SU-DHL-6 (cell line): ENCODE measurements around the gene MLANA.

Source experiments
- H2AFZ ChIP-seq: fragments of 200-600 bp; sonication (generic); 2 replicates; pipeline ENCODE4 v1.6.1; 2014; ENCODE audit warnings: low read depth, mild to moderate bottlenecking, moderate library complexity, mixed read lengths, antibody characterized with exemption, low read length; ENCODE audit not compliant: severe bottlenecking
- H3F3A ChIP-seq: fragments of 200-600 bp; shearing (Covaris generic); 2 replicates; pipeline ENCODE4 v1.6.0; 2016; ENCODE audit warnings: antibody characterized with exemption, mild to moderate bottlenecking; ENCODE audit not compliant: insufficient read depth
- H3K27ac ChIP-seq: fragments of 200-600 bp; sonication (generic); 2 replicates; pipeline ENCODE4 v1.5.1; 2016; ENCODE audit warnings: low read depth, mild to moderate bottlenecking, low read length, moderate library complexity, mixed read lengths
- H3K27me3 ChIP-seq: fragments of 200-600 bp; sonication (generic), shearing (Covaris generic); 2 replicates; pipeline ENCODE4 v1.6.0; 2014; ENCODE audit warnings: mild to moderate bottlenecking, low read length
- H3K36me3 ChIP-seq: fragments of 200-600 bp; sonication (generic); 2 replicates; pipeline ENCODE4 v1.6.1; 2014; ENCODE audit warnings: mild to moderate bottlenecking, low read length, mixed read lengths
- H3K4me2 ChIP-seq: fragments of 300-600, 200-600 bp; shearing (Covaris generic), sonication (generic); 2 replicates; pipeline ENCODE4 v1.6.0; 2014; ENCODE audit warnings: low read length, low read depth, mild to moderate bottlenecking; ENCODE audit not compliant: poor library complexity, severe bottlenecking
- H3K4me3 ChIP-seq: fragments of 200-600 bp; sonication (generic); 2 replicates; pipeline ENCODE4 v1.5.1; 2014; ENCODE audit warnings: antibody characterized with exemption, low read length, mild to moderate bottlenecking, mixed read lengths; ENCODE audit not compliant: insufficient read depth, poor library complexity, severe bottlenecking
- H3K79me2 ChIP-seq: fragments of 200-600 bp; sonication (generic); 2 replicates; pipeline ENCODE4 v1.6.1; 2014; ENCODE audit warnings: mild to moderate bottlenecking, low read length, moderate library complexity; ENCODE audit not compliant: insufficient read depth
- H3K9ac ChIP-seq: fragments of 200-600 bp; sonication (generic); 2 replicates; pipeline ENCODE4 v1.7.0; 2014; ENCODE audit warnings: mild to moderate bottlenecking, low read length
- H3K9me2 ChIP-seq: fragments of 200-600 bp; sonication (generic); replicated peaks from 2 replicates; pipeline ENCODE4 v1.6.1; 2014; ENCODE audit warnings: low read length; ENCODE audit not compliant: insufficient read depth
- H3K9me3 ChIP-seq: fragments of 200-600 bp; sonication (generic); 2 replicates; pipeline ENCODE4 v1.6.1; 2014; ENCODE audit warnings: low read length, mixed read lengths; ENCODE audit not compliant: insufficient read depth
- H4K20me1 ChIP-seq: fragments of 200-600 bp; sonication (generic); 2 replicates; pipeline ENCODE4 v1.6.1; 2014; ENCODE audit warnings: low read depth, mild to moderate bottlenecking, antibody characterized with exemption, low read length, moderate library complexity, mixed read lengths
- EZH2phosphoT487 ChIP-seq: fragments of 200-600 bp; sonication (generic), shearing (Covaris generic); conservative IDR thresholded peaks from 2 replicates; pipeline ENCODE4 v1.6.1; 2018; ENCODE audit warnings: mild to moderate bottlenecking, antibody characterized with exemption, low read length, moderate library complexity, mixed read lengths
- TF ChIP-seq, protein P1 (sequence below): fragments of 200-600 bp; sonication (generic); IDR thresholded peaks from one replicate; pipeline ENCODE4 v1.5.1; 2017; ENCODE audit warnings: antibody characterized with exemption, mild to moderate bottlenecking, low read length, moderate library complexity; ENCODE audit not compliant: insufficient read depth, poor library complexity, severe bottlenecking

MLANA gene

DNA sequence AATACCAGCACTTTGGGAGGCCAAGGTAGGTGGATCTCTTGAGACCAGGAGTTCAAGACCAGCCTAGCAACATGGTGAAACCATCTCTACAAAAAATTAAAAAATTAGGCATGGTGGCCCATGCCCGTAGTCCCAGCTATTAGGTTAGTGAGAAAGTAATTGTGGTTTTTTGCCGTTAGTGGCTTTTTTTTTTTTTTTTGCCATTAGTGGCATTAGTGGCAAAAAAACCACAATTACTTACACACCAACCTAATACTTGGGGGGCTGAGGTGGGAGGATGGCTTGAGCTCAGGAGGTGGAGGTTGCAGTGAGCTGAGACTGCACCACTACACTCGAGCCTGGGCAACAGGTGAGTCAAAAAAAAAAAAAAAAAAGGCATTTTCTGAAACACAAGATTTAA, 27.8 kb downstream of the MLANA start:
- Histone ChIP-seq H3K79me2 (no peaks in the 10 kb centered on the region), H3K4me2 (no peak overlapping the region), H3K27ac (no peak overlapping the region), H2AFZ (no peak overlapping the region), H3K36me3 (0 out of 2 replicates have a peak, but pooled peaks cover 9% of the 10 kb centered on the region), H3K27me3 (no peaks in the 10 kb centered on the region), H3K4me3 (no peak overlapping the region), H3K9me3 (no peaks in the 10 kb centered on the region), H4K20me1 (no peaks in the 10 kb centered on the region), H3K9me2 (no peaks in the 10 kb centered on the region), H3F3A (no peaks in the 10 kb centered on the region), H3K9ac (no peak overlapping the region)
- no peak for TF ChIP-seq EZH2phosphoT487
- TF ChIP-seq, protein P1, sequence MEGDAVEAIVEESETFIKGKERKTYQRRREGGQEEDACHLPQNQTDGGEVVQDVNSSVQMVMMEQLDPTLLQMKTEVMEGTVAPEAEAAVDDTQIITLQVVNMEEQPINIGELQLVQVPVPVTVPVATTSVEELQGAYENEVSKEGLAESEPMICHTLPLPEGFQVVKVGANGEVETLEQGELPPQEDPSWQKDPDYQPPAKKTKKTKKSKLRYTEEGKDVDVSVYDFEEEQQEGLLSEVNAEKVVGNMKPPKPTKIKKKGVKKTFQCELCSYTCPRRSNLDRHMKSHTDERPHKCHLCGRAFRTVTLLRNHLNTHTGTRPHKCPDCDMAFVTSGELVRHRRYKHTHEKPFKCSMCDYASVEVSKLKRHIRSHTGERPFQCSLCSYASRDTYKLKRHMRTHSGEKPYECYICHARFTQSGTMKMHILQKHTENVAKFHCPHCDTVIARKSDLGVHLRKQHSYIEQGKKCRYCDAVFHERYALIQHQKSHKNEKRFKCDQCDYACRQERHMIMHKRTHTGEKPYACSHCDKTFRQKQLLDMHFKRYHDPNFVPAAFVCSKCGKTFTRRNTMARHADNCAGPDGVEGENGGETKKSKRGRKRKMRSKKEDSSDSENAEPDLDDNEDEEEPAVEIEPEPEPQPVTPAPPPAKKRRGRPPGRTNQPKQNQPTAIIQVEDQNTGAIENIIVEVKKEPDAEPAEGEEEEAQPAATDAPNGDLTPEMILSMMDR = no peak

DNA sequence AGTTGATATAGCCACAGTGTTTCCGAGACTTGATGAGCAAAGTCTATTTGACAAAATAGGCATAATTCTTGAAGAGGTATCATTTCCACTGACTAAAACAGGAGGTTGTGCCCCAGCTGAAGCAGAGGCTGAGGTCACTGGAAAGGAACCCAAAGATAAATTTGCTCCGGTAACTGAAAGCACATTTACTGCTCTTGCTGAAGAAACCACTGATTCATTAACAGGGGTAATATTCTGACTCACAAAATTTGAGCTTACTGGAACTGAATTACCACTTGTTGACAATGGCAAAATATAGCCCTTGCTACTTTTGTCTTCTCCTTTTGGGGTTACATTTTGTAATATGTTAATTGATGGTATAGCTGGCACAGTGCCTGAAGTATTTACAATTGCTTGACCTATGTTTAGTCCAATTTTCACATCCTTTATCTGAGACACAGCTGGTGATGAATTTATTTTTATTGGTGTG, 30.2 kb downstream of the MLANA start:
- H3K27me3 ChIP-seq = no peaks in the 10 kb centered on the region
- H3K36me3 ChIP-seq = peaks cover 9% of the 10 kb centered on the region; the same call in 1 of the 2 replicates
- H3K27ac ChIP-seq = no peak overlapping the region
- no peaks in the 10 kb centered on the region for H3F3A ChIP-seq
- no peaks in the 10 kb centered on the region for H3K9me2 ChIP-seq
- H3K79me2 ChIP-seq = no peaks in the 10 kb centered on the region
- no peak overlapping the region for H3K9ac ChIP-seq
- no peaks in the 10 kb centered on the region for H4K20me1 ChIP-seq
- H3K9me3 ChIP-seq = no peaks in the 10 kb centered on the region
- no peak overlapping the region for H2AFZ ChIP-seq
- no peak overlapping the region for H3K4me3 ChIP-seq
- no peak overlapping the region for H3K4me2 ChIP-seq
- TF ChIP-seq EZH2phosphoT487 = no peak
- TF ChIP-seq, protein P1 = no peak

DNA sequence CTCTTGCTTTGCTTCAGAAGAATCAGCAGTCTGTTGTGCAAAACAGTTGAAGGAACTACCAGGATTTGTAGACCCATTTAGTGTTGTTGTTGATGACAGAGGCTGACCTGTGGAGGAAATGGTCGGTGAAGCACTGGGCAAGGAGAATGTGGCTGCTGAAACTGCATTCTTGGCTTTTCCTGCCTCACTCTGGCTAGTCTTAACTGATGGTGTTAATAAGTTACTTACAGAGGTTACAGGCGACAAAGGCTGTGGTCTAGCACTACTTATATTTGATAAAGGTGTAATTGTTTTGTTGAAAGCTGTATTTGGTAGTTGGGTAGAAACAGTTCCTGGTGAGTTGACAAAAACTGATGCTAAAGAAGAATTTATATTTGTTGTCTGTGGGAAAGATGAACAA, 31.5 kb downstream of the MLANA start:
- H3K9ac ChIP-seq = no peak overlapping the region
- H3K79me2 ChIP-seq = no peaks in the 10 kb centered on the region
- H4K20me1 ChIP-seq = no peaks in the 10 kb centered on the region
- no peaks in the 10 kb centered on the region for H3K9me3 ChIP-seq
- peaks cover 9% of the 10 kb centered on the region; the same call in 1 of the 2 replicates for H3K36me3 ChIP-seq
- H3K9me2 ChIP-seq = no peaks in the 10 kb centered on the region
- no peak overlapping the region for H3K4me2 ChIP-seq
- no peaks in the 10 kb centered on the region for H3F3A ChIP-seq
- TF ChIP-seq, protein P1 = no peak
- TF ChIP-seq EZH2phosphoT487 = no peak
- no peak overlapping the region for H2AFZ ChIP-seq
- H3K4me3 ChIP-seq = no peak overlapping the region
- no peak overlapping the region for H3K27ac ChIP-seq
- H3K27me3 ChIP-seq = no peaks in the 10 kb centered on the region
